Spleen (tissue), 7 donors: ENCODE data around the gene TXNRD2.
"Not testable (repeated sequence)": the region's sequence is repeated elsewhere in the genome, so short reads cannot be mapped to it uniquely, and the experiment has no call there.

Source experiments
- CTCF ChIP-seq, 11 experiments: fragments of 200-600 bp in 7 of 11; fragments of 450-650 bp in 4 of 11; sonication (generic) in 4 of 11; IDR thresholded peaks in 8 of 11; conservative IDR thresholded peaks in 3 of 11; 1 replicate in 7 of 11; 2 replicates in 4 of 11; pipeline versions ENCODE4 v1.4.0 to v1.8.0; 2016 to 2021; ENCODE audit warnings: antibody characterized with exemption in 11 of 11, inconsistent platforms in 4 of 11, mild to moderate bottlenecking in 1 of 11
- POLR2A ChIP-seq, 3 donors: fragments of 450-650 bp; IDR thresholded peaks; one replicate each; pipeline ENCODE4 v1.5.1; 2017; ENCODE audit warnings: antibody characterized with exemption in 3 of 3, mild to moderate bottlenecking in 1 of 3
- donor health status: DM: no; HTN: no; CAD: no; lungs with moderate emphysema.
- donor health status: DM: no; HTN: no; CAD: no.
- donor health status: DM: no; HTN: no; CAD: no.

GRCh38 chr22:19831979-19832378, 109.6 kb downstream of the TXNRD2 start:
- not testable (repeated sequence) for TF ChIP-seq CTCF (IDR thresholded peaks at IDR 0.05 in 8 of 11, conservative IDR thresholded peaks at IDR 0.05 in 3 of 11); POLR2A (IDR thresholded peaks at IDR 0.05)
